Measurements from ENCODE around the gene TP53BP2.

- TF ChIP-seq, protein P1, sequence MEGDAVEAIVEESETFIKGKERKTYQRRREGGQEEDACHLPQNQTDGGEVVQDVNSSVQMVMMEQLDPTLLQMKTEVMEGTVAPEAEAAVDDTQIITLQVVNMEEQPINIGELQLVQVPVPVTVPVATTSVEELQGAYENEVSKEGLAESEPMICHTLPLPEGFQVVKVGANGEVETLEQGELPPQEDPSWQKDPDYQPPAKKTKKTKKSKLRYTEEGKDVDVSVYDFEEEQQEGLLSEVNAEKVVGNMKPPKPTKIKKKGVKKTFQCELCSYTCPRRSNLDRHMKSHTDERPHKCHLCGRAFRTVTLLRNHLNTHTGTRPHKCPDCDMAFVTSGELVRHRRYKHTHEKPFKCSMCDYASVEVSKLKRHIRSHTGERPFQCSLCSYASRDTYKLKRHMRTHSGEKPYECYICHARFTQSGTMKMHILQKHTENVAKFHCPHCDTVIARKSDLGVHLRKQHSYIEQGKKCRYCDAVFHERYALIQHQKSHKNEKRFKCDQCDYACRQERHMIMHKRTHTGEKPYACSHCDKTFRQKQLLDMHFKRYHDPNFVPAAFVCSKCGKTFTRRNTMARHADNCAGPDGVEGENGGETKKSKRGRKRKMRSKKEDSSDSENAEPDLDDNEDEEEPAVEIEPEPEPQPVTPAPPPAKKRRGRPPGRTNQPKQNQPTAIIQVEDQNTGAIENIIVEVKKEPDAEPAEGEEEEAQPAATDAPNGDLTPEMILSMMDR (IDR thresholded peaks at IDR 0.05; ENCODE audit: low read depth, low read length) = no peak
- no peak for TF ChIP-seq POLR2A (IDR thresholded peaks at IDR 0.05; ENCODE audit: extremely low read depth, insufficient read length)
- TF ChIP-seq MYC (IDR thresholded peaks at IDR 0.05; ENCODE audit: low read depth, low read length) = no peak
- TF ChIP-seq, protein P2, sequence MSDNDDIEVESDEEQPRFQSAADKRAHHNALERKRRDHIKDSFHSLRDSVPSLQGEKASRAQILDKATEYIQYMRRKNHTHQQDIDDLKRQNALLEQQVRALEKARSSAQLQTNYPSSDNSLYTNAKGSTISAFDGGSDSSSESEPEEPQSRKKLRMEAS (IDR thresholded peaks at IDR 0.05; ENCODE audit: low read depth, low read length) = no peak
Observed at GRCh38 chr1:223775711-223776074, 70.1 kb downstream of the TP53BP2 start.
